ENCODE results near the gene MMEL1.

GRCh38 chr1:2610036-2610959 is 22.5 kb downstream of the MMEL1 start:
- TF ChIP-seq EP300 (IDR thresholded peaks at IDR 0.05; ENCODE audit: borderline replicate concordance in 1 of 2, low read depth in 1 of 2, low read length in 1 of 2): no peak
- TF ChIP-seq RFX5 (IDR thresholded peaks at IDR 0.05; ENCODE audit: low read length): no peak
- no peak for TF ChIP-seq RAD21 (IDR thresholded peaks at IDR 0.05; ENCODE audit: low read length)
- TF ChIP-seq USF2 (IDR thresholded peaks at IDR 0.05; ENCODE audit: borderline replicate concordance, low read depth, low read length): no peak
- TF ChIP-seq REST (IDR thresholded peaks at IDR 0.05; ENCODE audit: low read depth, low read length): no peak
- no peak for TF ChIP-seq CTCF (IDR thresholded peaks at IDR 0.05)
- TF ChIP-seq TAF1 (IDR thresholded peaks at IDR 0.05; ENCODE audit: borderline replicate concordance, low read depth, low read length): no peak
- no peak for TF ChIP-seq GABPA (IDR thresholded peaks at IDR 0.05; ENCODE audit: low read depth)
- no peak for TF ChIP-seq MAX (IDR thresholded peaks at IDR 0.05; ENCODE audit: low read depth)
